Lower leg skin (tissue), 3 donors: ENCODE results near the gene TMPRSS13.

ENCODE experiments used
- POLR2A ChIP-seq, 2 donors: fragments of 450-650 bp; IDR thresholded peaks; one replicate each; pipeline ENCODE4 v1.6.1; 2016 to 2017; ENCODE audit warnings: antibody characterized with exemption in 2 of 2, mild to moderate bottlenecking in 1 of 2, moderate library complexity in 1 of 2
- TF ChIP-seq, protein P1 (sequence below), 3 donors: fragments of 450-650 bp; IDR thresholded peaks; one replicate each; pipeline ENCODE4 v1.5.1; 2016; ENCODE audit warnings: antibody characterized with exemption in 3 of 3, mild to moderate bottlenecking in 3 of 3, moderate library complexity in 2 of 3

DNA sequence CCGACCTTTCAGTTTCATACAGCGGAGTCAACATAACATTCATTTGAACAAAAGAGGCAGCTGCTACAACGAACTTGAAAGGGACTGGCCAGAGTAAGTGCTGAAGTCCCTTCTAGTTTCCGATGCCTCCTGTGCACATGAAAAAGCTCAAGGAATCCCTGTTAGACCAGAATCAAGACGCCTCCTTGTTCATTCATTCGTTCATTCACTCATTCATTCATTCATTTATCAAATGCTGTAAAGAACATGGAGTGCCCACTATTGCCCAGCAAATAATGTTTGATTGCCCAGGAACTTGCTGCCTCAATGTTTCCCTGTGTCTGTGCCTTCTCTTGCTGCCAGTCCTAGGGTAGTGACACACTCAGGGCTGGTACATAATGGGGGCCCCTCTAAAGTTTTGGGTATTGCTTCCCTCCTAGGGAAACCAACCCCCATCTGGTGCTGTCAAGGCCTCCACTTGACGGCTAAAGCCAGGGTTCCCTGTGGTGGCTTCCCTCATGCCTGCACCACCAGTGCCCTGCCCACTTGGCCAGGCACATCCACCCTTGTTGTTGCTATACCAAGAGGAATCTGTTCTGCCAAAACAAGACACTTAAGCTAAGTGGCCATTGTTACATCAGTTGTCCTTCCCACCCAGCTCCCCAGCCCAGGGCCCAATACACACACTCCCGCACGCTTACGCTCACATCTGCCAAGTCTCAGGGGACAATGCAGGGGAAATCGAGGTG is 3.8 kb downstream of the TMPRSS13 start:
- TF ChIP-seq, protein P1, sequence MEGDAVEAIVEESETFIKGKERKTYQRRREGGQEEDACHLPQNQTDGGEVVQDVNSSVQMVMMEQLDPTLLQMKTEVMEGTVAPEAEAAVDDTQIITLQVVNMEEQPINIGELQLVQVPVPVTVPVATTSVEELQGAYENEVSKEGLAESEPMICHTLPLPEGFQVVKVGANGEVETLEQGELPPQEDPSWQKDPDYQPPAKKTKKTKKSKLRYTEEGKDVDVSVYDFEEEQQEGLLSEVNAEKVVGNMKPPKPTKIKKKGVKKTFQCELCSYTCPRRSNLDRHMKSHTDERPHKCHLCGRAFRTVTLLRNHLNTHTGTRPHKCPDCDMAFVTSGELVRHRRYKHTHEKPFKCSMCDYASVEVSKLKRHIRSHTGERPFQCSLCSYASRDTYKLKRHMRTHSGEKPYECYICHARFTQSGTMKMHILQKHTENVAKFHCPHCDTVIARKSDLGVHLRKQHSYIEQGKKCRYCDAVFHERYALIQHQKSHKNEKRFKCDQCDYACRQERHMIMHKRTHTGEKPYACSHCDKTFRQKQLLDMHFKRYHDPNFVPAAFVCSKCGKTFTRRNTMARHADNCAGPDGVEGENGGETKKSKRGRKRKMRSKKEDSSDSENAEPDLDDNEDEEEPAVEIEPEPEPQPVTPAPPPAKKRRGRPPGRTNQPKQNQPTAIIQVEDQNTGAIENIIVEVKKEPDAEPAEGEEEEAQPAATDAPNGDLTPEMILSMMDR (IDR thresholded peaks at IDR 0.05), result no peak
- no peak for TF ChIP-seq POLR2A (IDR thresholded peaks at IDR 0.05)
